Measurements from ENCODE around the gene ACTR1B.
"Not testable (repeated sequence)": the region's sequence is repeated elsewhere in the genome, so short reads cannot be mapped to it uniquely, and the experiment has no call there.

Gene ACTR1B

DNA sequence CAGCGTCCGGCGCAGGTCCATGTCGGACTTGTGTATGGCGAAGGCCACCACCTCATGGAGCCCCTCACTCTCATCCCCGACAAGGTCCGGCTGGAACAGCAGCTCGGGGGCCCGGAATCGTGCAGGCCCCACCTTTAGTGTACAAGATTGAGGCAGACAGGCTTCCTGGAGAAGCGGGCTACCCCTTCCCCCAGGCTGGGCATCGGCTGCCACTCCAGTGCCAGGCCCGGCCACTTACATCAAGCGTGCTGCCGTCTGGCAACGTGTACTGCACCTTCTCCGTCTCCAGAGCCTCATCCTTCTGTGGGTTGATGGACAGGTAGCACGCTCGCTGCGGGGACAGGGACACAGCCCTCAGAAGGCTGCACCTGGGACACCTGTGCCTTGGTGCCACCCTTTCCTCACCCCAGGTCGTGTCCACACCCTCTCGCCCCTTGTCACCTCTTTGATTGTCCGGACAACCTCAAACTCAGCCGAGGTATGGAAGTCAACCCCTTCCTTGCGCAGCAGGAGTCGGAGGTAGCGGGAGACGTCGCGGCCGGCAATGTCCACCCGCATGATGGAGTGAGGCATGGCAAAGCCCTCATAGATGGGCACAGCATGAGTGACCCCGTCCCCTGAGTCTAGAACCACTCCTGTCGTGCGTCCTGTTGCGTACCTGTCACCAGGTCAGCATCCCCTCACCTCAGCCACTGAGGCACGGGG lies 5.7 kb downstream of the ACTR1B start:
- no peak for DNase-seq

DNA sequence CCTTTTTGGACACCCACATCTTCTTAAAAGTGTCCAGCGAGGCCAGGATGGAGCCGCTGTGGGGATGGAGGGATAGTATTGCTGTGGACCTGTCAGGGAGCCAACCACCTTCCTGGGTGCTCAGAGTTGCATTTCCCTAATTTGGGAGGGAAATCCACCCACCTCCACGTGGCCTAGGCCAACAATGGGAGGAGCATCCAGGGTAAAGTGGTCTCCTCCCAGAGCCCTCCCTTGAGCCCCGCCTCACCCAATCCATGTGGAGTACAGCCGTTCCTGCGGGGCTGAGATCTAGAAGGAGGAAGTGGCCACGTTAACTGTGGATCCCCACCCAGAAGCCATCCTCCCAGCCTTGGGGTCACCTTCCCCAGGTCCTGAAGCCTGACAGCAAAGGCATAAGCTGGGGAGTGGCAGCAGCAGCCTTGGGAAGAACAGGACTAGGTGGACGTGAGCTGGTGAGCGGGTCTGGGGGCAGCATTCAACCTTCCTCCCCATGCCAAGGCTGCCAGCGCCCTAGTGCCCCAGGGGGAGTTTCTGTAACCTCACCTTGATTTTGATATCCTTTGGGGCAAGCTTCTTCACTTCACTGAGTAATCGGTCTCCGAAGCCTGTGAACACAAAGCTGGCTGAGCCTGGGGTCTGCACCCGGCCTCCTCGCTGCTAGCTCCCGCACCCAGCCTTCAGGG lies 6.8 kb downstream of the ACTR1B start:
- DNase-seq, result no peak

DNA sequence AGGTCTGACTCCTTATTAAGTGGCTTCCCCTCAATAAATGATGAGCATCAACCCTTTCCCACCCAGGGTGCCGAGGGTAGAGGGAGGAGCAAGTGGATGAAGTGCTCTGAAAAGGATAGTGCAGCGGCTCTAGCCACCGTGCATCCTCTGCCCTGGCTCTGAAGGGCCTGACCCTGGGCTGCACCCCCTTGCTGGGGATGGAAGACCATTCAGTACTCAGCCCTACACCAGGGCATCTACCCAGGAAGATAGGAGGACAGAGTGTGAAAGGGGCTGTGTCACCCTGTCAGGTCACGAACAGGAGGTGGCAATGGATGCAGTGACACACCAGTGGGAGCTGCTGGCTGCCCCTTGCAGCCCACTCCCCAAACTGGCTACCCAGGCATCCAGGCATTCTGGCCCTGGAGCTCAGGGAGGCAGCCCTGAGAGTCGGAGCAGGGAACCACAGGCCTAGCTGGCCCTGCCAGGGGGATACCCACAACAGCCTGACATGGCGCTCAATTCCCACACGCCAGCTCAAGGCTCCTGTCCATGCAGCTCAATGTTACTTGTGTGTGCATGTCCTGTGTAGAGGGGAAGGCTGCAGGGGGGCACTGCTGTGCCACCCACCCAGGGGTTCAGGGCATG lies 7.6 kb downstream of the ACTR1B start:
- DNase-seq, result no peak

DNA sequence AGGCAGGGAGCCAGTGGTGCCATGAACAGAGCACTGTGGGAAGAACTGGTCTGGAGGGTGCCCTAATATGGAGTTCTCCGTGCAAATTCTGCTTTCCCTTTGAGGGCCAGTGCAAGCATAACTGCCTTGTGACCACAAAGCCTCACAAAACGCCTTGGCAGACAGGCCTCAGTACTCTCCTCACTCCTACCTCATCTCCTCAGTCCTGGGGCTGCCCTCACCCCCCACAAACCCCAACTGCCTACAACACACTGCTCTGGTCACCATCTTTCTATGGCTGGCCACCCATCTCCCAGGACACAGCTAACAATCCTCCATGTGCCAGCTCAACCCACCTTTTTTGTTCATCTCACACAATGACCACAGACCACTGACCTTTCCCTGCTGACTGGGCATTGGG lies 9.1 kb downstream of the ACTR1B start:
- DNase-seq, result no peak

DNA sequence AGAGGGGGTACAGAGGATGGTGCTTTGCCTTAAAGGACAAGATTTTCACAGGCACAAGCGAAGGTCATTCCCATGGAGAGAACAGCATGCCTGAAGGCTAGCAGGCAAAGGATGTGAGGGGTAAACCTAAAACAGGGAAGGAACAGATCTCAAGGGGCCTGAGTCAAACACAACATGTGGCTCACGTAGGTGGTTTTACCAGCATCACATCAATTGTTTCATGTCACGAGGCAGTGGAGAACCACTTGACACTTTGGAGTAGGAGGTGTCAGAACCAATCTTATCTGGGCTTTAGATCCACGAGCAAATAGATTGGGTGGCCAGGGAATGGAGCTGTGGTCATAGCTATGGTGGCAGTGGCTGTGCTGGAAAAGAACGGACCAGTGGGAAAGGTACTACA lies 9.5 kb downstream of the ACTR1B start:
- DNase-seq, result no peak

DNA sequence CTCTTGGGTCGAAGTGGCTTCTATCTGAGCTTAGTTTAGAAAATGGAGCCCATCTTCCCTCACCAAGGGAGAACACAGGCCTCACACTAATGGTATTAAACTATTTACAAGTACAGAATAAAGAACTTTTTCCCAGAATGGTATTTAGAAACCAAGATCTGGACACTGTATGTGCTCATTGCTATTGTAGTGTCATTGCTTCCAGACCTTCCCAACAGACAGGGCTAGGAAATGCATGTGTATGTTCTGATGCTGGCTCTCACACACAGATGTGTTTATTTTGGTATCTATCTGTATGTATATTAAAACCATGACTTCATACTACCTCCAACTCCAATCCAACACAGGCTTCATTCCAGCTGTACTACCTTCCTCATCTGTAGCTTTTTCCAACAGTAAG lies 10.0 kb downstream of the ACTR1B start:
- DNase-seq, result no peak

DNA sequence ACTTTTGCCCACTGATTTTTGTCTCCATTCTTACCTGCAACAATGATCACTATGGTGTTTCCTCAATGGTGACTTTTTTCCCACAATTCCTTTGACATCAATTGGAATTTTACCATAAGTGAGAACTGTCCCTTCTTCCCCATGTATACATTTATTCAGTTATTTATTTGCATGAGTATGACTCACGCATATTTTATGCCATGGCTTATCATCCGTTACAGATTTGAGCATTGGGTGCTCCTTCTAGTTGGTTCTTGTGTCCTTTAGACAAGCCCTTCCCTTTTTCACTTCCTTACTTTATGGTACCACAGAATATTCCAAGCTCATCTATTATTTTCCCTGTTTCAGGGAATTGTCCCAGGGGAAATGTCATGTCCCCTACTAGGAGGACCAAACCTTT lies 10.4 kb downstream of the ACTR1B start:
- DNase-seq, result no peak

DNA sequence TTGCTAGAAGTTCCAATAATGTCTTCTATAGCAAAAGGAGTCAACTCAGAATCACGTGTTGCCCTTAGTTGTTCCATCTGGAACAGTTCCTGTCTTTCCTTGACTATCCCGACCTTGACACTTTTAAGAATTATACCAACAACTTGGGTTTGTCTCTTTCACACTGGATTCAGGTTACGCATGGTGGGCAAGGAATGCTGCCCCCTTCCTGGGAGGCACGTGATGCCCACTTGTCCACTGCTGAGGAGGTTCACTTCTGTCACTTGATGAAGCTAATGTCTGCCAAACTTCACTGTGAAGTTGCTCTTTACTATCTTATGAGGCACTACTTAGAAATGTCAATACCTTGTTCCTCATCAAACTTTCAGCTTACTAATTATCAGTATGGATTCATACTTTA lies 12.7 kb downstream of the ACTR1B start:
- no peak for DNase-seq

DNA sequence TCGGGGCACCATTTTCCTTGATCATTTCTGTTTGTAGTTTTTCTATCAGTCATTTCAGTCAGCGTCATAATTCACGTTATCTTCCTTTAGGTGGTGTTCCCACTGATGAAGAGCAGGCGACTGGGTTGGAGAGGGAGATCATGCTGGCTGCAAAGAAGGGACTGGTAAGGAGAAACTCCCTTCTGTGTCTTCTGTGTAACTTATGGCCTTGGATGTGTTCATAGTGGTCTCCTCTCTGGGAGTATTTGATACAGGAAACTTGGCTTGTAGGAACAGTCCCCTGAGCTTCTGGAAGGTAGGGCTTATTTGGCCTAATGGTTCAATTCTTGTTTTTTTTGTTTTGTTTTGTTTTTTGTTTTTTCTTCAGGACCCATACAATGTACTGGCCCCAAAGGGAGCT lies 16.9 kb downstream of the ACTR1B start:
- DNase-seq, result no peak

DNA sequence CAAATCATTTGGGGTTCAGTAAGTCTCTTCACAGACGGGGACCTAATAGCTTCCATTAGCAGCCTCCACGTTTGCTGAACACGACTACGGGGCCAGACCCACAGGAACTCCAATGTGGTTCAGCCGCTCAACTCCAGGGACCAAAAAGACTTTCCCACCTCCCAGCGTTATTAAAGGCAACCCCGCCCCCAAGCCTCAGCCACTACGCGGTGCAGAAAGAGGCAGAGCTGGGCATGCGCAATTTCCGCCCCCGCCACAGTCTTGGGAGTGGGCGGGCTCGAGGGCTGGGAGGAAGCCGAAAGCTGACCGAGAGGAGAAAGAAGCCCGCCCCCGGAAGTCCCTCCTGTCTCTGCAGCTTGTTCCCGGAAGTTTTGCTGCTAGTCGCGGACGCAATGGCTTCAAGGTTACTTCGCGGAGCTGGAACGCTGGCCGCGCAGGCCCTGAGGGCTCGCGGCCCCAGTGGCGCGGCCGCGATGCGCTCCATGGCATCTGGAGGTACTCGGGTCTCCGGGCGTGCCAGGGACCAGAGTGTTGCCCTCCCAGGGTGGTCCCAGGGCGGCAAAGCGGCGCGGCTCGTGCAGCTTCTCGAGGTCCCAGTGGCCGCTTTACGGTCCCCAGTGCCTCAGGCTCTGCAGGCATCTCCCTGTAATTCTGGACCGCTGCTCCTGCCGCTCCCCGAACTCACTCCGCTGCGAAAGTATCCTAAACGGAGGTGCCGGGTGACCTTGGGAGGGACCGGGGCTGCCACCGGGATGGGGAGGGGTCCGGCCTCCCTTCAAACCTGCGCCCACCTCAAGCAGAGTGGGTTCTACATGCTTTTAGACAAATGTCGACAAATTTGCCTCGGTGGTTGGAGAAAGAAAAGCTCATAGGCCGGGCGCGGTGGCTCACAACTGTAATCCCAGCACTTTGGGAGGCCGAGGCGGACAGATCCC lies 17.9 kb downstream of the ACTR1B start, which contains the start of gene COX5B:
Gene COX5B, plus strand, starts transcription at position 368 of the 935 bp plus-strand sequence. Its CDS starts 25 bp downstream, at position 393.
- peak; percentile 98 for DNase-seq

DNA sequence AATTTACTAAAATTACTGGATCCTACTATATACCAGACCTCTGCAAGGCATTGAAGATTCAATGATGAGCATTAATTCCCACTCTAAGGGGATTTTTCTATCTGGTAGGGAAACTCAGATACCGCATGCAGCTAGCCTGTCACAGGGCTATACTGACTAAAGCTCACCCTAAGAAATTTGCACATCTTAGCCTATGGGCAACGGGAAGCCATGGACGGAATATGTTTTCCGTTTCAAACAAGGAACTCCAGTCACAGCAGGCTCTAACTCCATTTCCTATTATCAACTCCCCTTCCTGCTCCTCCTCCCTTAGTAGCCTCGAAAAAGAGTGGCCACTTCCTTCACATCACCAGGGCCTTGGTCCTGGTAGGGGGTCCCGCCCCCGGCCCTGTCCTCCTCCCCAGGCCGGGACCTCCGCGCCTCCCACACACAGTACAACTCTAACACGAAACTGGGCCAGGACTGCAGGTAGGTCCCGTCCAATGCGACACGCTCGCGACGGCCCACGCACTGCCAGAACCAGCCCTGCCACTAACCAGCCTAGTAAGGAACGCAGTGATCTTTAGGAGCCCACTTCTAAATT lies 18.6 kb downstream of the ACTR1B start:
- DNase-seq, result peak in 1 of 2 experiments; percentile 28

DNA sequence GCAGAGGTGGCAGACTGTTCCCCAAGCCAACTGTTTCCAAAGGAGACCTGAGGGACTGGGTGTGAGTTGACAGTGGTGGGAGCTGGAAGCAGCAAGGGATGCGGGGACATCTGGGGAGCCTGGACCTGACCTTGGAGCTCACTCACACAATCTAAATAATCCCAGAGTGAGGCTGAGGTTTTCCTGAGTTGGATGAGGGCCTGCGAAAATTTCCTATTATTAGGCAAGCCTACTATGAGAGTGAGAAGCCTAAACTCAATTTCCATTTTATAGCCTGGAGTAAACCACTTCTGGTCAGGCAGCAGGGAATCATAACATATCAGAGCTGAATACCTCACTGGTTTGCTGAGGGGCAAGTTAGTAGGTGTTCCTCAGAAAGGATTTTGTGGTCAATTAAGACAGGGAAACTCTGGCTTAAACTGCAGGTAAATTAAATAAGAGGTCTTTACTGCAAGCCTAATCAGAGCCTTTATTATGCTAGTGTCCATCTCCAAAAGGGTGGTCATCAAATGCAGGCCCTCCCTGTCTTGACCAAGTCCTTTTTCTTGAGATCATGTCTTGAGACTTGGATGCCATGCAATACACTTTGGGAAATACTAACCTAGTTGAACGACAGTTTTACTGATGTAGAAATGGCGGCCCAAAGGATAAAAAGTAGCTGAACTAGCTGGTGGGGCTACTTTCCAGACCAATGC lies 19.7 kb downstream of the ACTR1B start:
- DNase-seq, result no peak

DNA sequence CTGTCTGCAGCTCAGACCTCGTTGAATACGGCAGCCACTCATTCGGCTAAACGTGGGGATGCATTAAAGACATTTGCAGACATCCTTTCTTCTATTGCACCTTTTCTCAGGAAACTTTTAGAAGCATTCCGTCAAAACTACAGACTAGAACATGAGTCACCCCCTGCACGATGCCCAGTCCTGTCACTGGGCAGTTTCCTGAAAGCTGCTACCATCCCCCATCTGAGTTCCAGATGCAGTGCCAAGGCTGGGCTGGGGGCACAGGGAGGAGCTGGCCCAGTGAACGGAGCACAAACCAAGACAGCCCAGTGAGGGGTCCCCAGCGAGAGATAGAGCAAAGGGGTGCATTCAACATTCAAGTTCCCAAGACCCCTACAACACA lies 37.8 kb downstream of the ACTR1B start:
- DNase-seq, result not testable (repeated sequence)

DNA sequence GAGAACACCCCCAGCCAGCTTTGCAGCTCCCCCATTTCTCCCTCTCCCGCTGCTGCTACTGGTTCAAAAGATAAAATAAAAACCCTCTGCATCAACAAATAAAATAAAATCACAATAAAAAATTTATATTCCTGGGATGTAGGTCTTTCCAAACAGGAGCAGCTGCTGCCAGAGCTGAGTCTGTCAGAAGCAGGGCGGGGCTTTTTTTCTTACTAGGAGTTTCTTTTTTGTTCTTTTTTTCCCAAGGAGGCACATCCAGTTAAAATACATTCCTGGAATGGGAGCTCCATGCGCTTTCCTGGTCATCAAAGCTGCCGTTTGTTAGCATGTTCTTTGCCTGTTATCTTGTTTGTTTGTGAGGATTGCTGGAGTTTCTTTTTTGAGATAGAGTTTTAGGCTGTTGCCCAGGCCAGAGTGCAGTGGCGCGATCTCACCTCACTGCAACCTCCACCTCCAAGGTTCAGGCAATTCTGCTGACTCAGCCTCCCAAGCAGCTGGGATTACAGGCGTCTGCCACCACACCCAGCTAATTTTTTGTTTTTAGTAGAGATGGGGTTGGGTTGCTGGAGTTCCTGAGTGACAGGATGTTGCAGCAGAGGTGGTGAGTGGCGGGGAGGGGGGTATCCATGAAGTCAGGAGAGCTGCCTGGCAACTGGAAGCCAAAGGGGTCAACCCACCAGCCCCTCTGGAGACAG lies 38.3 kb downstream of the ACTR1B start:
- DNase-seq, result not testable (repeated sequence)

DNA sequence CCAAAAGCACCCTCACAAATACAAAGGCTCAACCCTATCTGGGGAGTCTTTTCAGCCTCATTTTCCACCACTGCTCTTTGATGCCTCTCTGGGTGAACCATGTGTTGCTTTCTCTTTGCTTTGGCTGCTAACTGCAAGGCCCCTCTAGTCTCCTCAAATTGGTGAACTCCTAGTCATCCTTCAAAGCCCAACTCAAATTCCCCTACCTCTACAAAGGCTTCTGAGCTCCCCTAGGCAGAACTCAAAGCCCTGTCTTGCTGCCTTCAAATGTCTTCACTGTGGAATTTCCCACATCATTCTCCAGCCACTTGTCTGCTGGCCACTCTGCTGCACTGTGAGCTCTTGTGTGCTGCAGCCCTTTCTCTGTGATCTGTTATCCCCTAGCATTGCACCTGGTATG lies 40.9 kb downstream of the ACTR1B start:
- not testable (repeated sequence) for DNase-seq

DNA sequence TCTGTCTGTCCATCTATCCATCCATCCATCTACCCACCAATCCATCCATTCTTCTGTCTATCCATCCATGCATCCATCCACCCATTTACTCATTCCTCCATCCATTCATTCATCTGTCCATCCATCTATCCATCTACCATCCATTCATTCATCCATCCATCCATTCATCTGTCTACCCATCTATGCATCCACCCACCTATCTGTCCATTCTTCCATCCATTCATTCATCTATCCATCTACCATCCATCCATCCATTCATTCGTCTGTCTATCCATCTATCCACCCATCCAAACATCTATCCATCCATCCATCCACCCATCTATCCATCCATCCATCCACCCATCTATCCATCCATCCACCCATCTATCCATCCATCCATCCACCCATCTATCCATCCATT lies 43.4 kb downstream of the ACTR1B start:
- DNase-seq, result not testable (repeated sequence)

DNA sequence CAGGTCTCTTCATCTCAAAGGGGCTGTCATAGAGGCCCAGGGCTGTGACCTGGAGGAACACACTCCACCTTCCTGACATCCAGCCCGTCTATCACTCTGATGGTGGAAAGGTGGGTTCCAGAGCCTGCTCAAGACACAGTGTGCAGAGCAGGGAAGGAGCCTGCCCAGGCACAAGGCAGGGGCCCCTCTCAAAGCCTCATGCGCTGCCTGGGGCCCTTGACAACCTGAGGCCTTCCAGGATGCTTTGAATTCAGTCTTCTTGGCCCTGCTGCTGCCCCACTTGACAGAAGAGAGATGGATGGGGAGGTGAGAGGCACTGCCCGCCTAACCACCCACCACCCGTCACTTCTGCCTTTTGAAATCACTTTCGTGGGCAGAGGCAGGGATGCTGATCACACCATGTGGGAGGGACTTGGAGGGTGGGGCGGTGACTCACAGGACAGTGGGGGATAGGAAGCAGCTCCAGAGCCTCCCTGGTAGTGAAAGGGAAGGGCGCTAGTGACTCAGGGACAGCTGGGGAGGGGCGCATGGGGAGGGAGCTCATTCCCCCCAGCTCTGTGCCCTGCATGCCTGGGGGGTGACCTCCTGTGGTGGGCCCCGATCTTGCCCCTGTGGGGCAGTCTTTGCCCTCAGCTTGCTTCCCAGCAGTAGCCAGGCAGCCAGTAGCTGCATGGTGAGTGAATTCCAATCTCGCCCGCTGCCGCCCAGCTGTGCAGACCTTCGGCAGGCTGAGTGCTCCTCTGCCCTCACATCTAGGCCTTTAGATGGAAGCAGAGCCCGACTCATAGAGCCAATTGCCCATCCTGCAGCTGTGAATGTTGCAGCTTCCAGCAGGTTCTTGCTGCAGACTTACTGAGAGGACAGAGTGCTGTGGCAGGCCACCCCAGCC lies 44.7 kb downstream of the ACTR1B start:
- not testable (repeated sequence) for DNase-seq

DNA sequence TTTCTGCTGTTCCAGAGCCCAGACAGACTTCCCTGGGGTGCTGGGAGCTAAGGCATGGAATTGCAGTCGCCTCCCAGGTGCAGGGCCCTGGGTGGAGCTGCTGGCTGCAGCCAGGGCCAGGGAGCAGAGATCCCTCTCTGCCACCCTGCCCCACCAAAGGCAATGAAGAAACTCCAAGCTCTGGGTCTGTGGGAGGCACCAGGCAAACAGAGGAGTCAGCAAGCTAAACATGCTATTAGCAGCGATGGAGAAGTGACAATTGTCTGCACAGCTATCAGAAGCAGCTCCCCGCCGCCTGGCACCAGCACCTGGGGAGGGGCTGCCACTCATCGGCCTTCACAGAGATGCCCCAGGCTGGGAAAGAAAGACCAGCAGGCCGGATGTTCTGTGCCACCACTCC lies 45.9 kb downstream of the ACTR1B start:
- DNase-seq, result no peak

DNA sequence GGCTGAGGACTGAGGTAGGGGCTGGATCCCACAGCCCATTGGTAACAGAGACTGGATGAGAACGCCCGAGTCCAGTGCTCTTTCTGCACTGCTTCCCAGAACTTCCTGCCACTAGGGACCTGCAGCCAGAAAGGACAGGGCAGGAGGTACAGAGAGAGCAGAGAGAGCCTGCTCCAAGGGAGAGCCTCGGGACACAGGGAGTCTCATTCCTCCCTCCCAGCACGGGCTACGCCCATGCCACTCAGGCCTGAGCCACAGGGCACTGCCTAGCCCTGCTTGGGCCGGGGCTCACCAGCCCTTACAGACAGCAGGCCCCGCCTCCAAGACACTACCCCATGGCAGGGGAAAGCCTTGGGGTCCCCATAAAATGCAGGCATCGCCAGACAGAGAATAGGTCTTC lies 48.1 kb downstream of the ACTR1B start:
- not testable (repeated sequence) for DNase-seq

DNA sequence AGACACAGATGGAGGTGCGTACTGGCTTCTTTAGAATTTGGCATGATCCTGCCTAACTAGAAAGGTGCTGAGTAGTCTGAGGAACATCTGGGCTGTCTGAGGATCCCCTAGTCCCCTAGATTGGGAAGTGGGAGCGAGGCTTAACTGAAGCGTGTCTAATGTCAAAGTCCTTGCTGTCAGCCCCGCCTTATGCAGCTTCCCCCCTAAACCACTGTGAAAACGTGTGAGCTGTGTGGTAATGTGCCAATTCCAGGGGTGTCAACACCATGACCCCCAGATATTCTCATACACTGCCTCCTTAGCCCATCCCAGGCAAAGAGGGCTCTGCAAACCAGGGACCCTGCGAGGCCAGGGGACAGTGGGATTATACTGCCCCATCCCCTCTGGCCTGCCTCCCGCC lies 51.9 kb downstream of the ACTR1B start:
- not testable (repeated sequence) for DNase-seq
